HG02623 (cell line): ENCODE data around the gene MYH2.
"Not testable (repeated sequence)": the region's sequence is repeated elsewhere in the genome, so short reads cannot be mapped to it uniquely, and the experiment has no call there.

Experiments used
- ATAC-seq: cut with Tn5 transposase; IDR thresholded peaks from one replicate; pipeline ENCODE4 v1.9.1; 2021; ENCODE audit warnings: moderate library complexity; ENCODE audit not compliant: unreplicated experiment

Gene MYH2

DNA sequence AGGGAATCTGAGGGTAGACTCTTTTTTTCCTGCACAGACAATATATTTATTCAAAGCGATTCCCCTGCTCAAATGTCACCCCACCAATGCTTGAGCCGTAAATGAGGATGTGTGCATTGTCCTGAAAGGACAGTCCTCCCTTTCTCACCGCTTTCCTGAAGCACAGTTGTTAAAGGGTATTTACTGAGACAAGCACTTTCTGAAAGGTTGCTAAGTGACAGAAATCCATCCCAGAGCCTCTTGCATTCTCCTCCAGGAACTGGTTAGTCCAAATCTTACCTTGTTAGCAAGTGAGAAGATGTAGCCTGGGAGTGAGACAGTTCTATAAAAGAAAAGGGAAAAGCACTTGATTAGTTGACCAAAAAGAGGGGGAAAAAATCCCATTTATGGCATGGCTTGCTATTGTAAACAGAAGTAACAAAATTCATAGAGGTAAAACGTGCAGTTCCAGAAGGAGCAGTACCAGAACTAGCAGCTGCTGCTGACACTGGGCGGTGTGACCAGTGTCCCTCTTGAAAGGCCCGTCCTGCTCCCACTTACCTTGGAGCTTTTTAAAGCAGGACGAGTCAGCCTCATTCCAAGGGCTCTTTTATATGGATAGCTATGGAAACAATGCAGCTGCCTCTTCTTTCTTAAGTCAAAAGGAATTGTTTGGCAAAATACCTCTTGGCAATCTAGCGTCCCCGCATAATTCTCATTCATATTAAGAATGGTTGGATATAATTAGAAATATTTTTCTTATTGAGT lies at the start of gene MYH2:
Gene MYH2, minus strand, starts transcription at position 563 of the 747 bp plus-strand sequence. CDS start 1,738 bp downstream, outside the sequence.
- ATAC-seq: no peak

DNA sequence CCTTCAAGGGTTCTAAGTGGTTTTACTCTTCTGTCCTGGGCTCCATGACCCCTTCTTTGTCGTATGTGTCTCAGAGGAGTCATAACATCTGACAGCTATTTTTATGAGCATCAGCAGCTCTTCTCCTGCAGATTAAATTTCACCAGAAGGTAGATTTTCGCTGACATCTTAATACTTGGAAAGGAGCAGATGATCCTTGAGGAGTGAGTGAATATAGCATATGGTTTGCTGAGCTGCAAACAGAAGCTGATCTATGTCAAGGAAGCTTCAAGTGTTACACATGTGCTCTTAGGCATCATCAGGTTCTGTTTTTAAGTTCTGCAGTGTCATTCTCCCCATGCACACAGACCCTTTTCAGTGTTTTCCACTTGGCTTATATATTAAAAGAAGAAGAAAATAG lies 49.2 kb upstream of the MYH2 start:
- no peak for ATAC-seq

DNA sequence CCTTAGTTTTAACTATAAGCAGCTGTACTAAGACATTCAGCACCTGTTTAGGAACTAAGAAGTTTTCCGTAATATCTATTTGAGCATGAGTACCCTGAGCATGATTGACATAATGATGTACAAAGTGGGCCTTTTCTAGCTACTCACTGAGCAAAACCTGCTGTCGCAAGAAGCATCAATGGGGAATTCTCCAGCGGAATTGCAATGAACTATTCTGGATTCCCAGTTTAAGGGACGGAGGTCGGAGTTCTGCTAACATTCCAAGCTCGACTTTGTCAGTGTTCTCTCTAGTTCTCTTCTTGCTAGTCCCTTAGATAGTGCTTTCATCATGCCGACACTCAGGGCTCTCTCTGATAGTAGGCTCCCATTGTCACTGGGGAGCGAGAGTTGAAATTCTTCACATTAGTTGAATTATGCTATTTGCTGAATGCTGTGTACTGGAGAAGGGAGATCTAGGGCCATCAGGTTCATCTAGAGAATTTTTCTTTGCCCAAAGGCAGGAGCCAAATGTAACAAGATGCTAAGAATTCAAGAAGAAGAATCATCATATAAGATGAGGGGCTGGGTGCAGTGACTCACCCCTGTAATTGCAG lies 40.2 kb upstream of the MYH2 start:
- ATAC-seq: no peak

DNA sequence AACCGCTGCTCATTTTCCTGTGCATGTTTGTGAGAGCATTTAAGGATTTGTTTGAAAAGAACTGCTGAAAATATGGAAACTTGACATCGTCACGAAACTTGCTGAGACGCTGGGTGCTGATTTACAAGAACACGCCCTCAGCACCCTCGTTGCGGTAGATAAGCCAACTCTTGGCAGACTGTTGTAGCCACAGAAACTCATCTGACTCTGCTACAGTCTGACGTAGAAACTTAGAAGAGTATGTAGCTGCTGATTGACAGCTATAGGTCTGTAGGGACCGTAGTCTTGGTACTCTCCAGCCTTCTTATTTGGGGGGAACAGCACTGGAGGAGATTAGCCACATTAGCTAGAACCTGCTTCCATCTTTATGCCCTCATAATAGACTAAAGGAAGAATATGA lies 36.1 kb upstream of the MYH2 start:
- no peak for ATAC-seq

DNA sequence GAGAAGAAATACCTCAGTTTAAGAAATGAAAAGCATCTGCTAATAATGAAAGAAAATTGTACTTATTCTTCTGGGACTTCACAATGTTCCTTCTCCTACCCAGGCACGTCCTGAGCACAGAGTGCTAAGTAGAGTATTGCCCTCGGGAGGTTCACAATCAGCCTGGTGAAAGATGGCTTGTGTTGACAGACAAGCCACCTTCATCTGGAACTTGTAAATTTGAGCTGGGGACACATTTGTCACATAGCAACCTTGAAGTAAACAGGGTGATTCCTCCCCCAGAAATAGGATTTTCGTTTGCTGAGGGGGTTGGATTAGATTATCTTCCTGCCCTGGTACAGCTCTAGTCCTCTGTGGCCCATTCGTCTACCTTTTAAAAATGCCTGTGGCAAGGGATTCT lies 34.4 kb upstream of the MYH2 start:
- no peak for ATAC-seq

DNA sequence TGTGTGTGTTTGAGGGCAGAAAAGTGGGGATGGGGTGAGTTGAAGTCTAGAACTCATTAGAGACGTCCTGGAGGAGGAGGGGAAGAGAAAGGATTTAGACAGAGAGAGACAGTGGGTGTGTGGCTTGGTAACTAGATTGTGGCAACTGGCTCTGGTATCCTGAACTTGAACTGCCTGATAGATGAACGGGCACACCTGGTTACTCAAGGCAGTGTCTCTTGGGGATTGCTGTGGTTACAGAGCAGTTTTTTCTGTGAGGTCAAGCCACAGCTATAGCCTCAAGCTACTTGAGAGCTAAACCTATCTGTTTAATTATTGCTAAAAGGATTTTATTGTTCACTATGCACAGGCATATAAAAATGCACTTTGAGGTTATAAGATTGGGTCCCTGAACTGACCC lies 29.8 kb upstream of the MYH2 start:
- ATAC-seq: no peak

DNA sequence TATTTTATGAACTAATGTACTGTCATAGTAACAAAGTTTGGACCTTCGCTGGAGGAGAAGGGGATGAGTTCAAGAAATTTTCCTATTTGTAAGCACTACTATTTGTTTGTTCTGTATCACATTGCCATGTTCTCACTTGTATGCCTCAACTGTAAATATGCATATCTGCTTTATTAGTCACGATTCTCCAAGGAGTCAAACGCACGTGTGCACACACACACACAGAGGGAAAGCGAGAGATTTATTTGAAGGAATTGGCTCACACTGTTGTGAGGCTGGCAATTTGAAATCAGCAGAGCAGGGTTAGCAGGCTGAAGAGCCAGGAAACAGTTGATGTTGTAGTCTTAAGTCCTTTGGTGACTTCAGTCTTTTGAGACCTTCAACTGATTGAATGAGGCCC lies 24.9 kb upstream of the MYH2 start:
- no peak for ATAC-seq

DNA sequence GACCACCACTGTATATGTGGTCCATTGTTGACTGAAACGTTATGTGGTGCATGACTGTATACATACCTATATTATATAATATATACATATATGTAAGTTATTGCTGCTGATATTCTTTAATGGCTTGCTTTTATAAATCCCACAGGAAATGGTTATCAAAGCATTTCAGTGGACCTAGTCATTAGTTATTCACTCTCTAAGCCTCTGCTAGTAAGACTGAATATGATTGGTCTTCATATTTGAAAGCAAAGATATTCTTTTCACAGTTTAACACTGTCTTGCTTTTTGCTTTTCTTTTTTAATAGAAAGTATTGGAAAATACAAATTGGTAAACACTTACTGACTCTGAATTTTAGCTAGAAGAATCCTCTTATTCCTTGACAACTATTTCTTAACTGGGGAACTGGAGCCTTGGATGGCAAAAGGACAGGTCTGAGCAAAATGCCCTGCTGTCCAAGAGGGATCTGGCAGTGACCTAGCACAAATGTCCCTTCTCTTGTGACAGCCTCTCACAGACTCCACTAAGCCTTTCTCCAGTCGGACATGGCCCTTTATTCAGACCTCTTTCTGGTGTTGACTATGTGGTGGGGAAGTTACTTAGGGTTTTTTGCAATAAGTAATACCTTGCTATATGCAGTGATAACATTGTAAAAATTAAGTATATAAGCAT lies 14.7 kb upstream of the MYH2 start:
- no peak for ATAC-seq

DNA sequence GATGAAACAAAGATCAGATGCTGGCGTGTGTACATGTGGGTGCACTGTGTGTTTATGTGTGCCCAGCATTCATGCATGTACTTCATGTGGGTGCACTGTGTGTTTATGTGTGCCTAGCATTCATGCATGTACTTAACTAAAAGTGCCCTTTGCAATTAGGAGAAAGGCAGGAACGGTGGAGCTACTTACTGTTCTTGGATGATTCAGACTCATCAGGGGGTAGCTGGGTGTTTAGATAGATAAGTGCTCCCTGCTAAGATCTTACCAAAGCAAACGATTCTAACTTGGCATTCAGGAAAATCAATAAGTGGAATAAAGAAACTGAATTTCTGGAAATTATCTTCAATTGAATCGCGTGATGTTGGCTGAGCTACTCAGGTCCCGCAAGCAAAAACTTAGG lies 8.6 kb upstream of the MYH2 start:
- ATAC-seq: no peak

DNA sequence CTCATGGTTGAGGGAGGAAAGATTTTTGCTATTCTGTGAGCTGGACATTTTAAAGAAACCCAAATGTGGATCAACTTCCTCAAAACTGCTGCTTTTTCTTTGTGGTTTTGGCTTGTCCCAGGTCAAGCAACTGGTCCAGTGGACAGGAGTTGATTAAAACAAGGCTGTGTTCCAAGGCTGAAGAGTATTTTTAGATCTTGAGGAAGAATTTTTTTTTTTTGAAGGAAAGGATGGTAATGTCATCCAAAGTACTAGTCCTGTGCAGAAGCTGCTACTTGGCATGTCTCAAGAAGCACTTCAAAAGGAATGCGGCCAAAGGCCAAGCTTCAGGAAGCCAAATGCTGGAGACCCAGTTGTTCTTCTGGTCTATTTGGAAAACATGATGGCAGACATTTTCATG lies 8.0 kb upstream of the MYH2 start:
- ATAC-seq: no peak

DNA sequence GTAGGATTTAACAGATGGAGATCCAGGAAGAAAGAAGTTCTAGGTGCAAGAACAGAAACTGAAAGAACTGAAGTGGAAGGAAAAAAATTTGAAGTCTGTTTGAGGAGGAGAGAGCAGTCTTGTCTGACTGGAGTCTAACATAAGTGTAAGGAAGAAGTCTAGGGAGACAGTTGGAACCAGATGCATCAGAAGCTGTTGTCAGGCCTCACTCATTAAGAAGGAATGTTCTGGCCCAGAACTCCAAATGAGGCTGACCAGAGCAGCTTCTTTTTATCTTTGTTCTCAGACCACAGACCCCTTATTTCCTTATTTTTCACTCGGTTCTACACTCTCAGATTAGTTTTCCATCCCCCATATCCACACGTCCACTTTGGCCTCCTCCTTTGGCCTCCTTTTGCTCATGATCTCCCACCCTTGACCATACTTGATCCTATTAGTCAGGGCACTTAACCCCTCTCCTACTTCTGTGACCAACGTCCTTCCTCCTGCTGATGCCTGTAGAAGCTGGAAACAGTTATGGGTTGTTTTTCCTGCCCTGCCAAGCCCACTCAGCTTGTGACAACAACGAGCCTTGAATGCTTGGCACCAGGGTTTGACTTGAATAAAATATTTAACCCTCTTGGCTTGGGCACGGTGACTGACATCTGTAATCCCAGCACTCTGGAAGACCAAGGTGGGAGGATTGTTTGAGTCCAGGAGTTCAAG lies 7.0 kb upstream of the MYH2 start:
- no peak for ATAC-seq

DNA sequence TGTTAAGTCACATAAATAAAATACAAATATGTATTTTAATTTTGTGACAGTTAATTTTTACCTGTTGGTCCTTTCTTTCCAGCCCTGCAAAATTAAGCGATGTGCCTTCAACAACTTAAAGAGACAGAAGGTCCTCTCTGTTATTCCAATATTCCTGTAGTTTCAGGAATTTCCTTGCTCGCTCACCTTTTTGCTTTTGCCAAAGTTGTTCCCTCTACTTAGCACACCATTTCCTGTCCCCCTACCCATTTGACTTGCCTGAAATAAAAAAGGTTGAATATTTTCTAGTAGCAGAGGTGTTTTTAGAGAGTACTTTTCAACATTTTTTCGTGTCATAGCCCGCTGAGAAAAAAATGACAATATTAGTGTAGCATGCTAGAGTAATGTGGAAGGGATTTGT lies 556 bp upstream of the MYH2 start:
- ATAC-seq: no peak

DNA sequence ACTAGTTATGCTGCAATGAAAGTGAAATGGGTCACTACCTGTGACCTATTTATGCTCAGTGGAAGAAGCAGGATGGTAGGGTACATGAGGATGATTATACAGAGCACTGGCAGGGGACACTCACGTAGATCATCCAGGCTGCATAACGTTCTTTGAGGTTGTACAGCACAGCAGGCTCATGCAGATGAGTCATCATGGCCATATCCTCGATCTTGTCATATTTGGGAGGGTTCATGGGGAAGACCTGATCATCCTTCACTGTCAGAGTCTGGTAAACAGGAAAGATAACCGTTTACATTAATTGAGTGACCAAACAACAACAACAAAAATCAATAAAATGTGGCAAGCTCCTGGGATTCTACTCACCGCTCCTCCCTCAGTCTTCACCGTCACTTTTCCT lies 2.1 kb downstream of the MYH2 start:
- ATAC-seq: no peak

DNA sequence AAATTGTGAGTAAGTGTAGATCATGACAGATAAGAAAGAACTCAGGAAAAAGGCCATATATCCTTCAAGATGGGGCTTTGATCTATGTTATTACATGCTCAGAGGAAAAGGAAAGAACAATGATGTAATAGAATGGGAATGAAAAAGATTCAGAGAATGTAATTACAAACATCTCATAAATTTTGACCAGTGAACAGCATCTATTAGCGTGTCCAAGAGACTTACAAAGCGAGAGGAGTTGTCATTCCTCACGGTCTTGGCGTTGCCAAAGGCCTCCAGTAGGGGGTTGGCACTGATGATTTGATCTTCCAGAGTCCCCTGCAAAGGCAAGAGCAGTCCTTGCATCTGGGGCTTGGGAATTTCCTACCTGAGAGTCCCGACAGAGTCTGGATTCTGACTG lies 6.0 kb downstream of the MYH2 start:
- ATAC-seq: not testable (repeated sequence)

DNA sequence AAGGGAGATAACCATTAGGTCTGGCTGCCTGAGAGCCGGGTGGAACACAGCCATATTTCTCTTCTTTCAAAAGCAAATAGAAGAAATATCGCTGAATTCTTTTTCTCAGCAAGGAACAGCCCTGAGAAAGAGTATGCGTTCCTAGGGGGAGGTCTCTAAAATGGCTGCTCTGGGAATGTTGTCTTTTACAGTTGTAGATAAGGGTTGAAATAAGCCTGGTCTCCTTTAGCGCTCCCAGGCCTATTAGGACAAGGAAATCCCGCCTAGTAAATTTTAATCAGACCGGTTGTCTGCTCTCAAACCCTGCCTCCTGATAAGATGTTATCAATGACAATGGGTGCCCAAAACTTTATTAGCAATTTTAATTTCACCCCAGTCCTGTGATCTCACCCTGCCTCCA lies 8.3 kb downstream of the MYH2 start:
- not testable (repeated sequence) for ATAC-seq

DNA sequence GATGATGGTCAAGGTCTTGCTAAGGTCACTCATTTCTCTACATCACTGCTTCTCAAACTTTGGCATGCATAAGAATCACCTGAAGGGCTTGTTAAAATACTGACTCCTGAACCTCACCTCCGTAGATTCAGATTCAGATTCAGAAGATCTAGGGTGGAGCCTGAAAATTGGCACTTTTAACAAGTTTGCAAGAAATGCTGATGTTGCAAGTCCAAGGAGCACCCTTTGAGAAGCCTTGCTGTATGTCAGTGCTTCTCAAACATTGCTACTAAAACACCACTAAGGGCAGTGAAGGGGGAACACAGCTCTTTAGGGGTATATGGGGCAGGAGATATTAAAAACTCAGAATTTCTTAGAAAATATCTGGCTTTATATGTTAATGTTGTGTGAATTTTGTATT lies 17.4 kb downstream of the MYH2 start:
- ATAC-seq: no peak

DNA sequence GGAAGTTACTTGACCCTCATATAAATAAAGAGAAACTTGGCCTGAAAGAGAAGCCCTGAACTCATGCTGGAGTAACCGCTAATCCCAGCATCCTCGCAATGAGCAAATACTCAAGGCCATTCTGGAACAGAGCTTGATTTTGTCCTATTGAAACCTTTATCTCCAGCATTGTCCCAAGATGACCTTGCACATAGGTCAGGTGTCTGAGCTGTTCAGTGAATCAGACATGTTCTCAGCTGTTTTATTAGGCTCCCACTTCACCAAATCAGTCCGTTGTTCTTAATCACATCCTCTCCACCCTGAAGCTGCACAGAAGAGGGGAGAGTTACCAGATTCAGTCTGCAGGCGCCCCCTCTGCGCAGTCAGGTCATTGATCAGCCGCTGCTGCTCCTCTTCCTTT lies 22.0 kb downstream of the MYH2 start:
- no peak for ATAC-seq

DNA sequence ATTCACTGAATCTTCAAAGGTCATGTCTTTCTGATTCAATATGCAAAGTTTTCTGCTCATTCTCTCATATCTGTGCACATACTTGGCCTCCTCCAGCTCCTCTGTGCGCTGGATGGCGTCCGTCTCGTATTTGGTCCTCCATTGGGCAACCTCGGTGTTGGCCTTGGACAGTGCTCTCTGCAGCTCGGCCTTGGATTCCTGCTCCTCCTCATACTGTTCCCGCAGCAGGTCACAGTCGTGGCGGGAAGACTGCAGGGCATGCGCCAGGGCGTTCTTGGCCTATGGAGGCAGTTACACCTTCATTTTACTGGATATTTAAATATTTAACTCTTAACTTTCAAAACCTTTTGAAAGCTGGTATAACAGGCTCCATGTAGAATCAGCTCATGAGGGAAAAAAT lies 22.9 kb downstream of the MYH2 start:
- no peak for ATAC-seq

DNA sequence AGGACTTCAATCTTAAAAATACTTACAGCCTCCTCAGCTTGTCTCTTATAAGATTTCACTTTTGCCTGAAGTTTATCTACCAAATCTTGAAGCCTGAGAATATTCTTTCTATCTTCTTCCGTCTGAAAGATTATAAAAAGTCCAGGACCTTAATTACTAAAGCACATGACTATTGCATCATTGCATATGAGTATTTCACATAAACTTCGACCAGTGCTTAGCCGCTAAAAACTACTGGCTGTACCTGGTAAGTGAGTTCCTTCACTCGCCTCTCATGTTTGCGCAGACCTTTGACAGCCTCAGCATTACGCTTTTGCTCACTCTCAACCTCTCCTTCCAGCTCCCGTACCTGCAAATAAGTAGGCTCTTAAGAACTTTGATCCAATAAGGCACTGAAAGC lies 26.4 kb downstream of the MYH2 start:
- ATAC-seq: no peak

DNA sequence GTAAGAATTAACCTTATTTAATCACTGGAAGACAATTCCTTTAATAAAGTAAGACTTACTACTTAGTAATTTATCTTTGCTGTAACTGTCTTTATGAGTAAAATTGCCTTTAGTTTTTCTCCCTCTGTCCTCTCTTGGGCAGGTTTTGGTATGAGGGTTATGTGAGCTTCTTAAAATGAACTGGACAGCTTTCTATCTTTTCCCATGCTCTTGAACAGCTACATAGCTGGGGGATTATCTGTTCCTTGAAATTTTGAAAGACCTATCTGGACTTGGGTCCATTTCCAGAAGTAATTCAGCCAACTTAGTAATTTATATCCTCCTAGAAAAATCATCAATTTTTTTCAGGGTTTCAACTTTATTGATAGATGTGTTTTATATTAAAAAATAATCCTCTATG lies 27.5 kb downstream of the MYH2 start:
- ATAC-seq: no peak

DNA sequence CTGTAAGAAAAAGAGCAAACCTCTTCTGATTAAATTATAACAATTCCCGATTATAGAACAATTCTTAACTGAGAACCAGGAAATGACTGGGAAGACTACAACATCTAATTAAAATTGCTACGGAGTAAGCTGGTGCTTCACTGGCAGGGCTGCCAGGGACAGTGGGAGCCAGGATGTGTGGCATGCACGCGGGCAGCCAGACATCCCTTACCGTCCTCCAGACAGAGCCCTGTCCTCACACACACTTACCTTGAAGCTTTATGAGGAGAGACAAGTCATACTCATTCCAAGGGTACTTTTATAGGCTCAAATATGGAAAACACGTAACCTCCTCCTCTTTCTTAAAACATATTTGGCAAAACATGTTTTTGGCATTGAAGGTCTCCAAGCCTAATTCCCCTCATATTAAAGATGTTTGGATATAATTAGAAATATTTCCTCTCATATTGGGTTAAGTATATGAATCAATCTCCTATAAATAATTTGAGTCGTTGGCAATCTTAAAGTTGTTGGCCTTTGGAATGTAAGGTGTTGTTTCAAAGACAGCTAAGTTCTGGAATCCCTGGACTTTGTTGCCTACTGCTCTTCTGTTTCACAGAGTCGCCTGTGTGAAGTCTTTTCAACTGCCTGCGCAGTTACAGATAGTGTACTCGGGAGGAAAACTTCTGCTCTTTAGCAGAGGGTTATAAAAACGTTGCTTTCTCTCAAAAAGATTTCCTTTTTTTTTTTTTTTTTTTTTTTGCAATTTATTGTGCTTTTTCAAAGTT lies 31.0 kb downstream of the MYH2 start, which contains the start of gene MYH1:
Gene MYH1, minus strand, starts transcription at position 272 of the 767 bp plus-strand sequence. CDS start 1,900 bp downstream, outside the sequence.
- ATAC-seq: no peak
